BE2C (cell line): ENCODE measurements around the gene SLC22A23.

Experiments used
- DNase-seq: peaks from one replicate; pipeline ENCODE4 v3.0.0-alpha.2; 2020
- H3K27me3 ChIP-seq: fragments of 250-450 bp; sonication (Bioruptor Pico); 2 replicates; pipeline ENCODE4 v1.5.1; 2020; ENCODE audit warnings: mild to moderate bottlenecking
- H3K36me3 ChIP-seq: fragments of 250-450 bp; sonication (Bioruptor Pico); 2 replicates; pipeline ENCODE4 v1.5.1; 2020; ENCODE audit warnings: mild to moderate bottlenecking
- H3K4me1 ChIP-seq: fragments of 250-450 bp; sonication (Bioruptor Pico); 2 replicates; pipeline ENCODE4 v1.5.1; 2020
- H3K4me3 ChIP-seq: 2 replicates; pipeline ENCODE4 v1.5.1; 2011; ENCODE audit warnings: low read depth, low read length
- H3K9me3 ChIP-seq: fragments of 250-450 bp; sonication (Bioruptor Pico); 2 replicates; pipeline ENCODE4 v1.5.1; 2020
- CTCF ChIP-seq: IDR thresholded peaks from 2 replicates; pipeline ENCODE4 v1.5.1; 2012; ENCODE audit warnings: mild to moderate bottlenecking, low read depth, low read length

SLC22A23 gene

DNA sequence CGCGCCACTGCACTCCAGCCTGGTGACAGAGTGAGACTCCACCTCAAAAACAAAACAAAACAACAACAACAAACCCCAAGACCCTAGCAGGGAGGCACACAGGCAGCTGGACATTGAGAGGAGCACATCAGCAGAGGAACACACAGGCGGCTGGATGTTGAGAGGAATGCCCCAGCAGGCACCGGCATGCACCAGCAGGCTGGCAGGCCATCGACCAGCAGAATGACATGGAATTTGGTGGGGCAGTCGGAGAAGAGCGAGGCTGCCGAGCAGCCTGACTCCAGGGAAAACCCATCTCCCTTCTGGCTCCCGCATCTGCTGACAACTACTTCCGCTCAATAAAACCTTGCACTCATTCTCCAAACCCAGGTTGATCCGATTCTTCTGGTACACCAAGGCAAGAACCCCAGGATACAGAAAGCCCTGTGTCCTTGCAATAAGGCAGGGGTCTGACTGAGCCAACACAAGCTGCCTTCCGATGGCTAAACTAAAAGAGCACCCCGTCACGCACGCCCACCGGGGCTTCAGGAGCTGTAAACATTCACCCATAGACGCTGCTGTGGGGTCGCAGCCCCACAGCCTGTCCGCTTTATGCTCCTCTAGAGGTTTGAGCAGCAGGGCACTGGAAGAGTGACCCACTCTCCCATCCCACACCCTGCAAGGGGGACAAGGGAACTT lies 60.2 kb downstream of the SLC22A23 start:
- Histone ChIP-seq H3K27me3 (0 out of 2 replicates have a peak, but pooled peaks cover 4% of the 10 kb centered on the region), H3K9me3 (no peaks in the 10 kb centered on the region), H3K4me1 (no peaks in the 10 kb centered on the region), H3K4me3 (no peak overlapping the region), H3K36me3 (no peaks in the 10 kb centered on the region)
- TF ChIP-seq CTCF: no peak
- DNase-seq: no peak

- H3K9me3 ChIP-seq: no peaks in the 10 kb centered on the region
- TF ChIP-seq CTCF: no peak
- no peak overlapping the region for H3K4me3 ChIP-seq
- H3K36me3 ChIP-seq: no peaks in the 10 kb centered on the region
- no peaks in the 10 kb centered on the region for H3K4me1 ChIP-seq
- no peaks in the 10 kb centered on the region for H3K27me3 ChIP-seq
- DNase-seq: no peak
Measured at GRCh38 chr6:3394671-3395070, 62.2 kb downstream of the SLC22A23 start.

GRCh38 chr6:3393836-3394202 lies 63.0 kb downstream of the SLC22A23 start:
- no peaks in the 10 kb centered on the region for H3K4me1 ChIP-seq
- TF ChIP-seq CTCF: no peak
- no peaks in the 10 kb centered on the region for H3K27me3 ChIP-seq
- DNase-seq: no peak
- H3K36me3 ChIP-seq: no peaks in the 10 kb centered on the region
- H3K9me3 ChIP-seq: no peaks in the 10 kb centered on the region
- no peak overlapping the region for H3K4me3 ChIP-seq

GRCh38 chr6:3392930-3393835 lies 63.7 kb downstream of the SLC22A23 start:
- no peak for DNase-seq
- no peak overlapping the region for H3K4me3 ChIP-seq
- no peaks in the 10 kb centered on the region for H3K36me3 ChIP-seq
- H3K27me3 ChIP-seq: no peaks in the 10 kb centered on the region
- no peaks in the 10 kb centered on the region for H3K9me3 ChIP-seq
- H3K4me1 ChIP-seq: no peaks in the 10 kb centered on the region
- TF ChIP-seq CTCF: no peak

GRCh38 chr6:3391902-3392458 lies 64.9 kb downstream of the SLC22A23 start:
- Histone ChIP-seq H3K4me1 (no peaks in the 10 kb centered on the region), H3K27me3 (no peaks in the 10 kb centered on the region), H3K36me3 (no peaks in the 10 kb centered on the region), H3K4me3 (no peak overlapping the region), H3K9me3 (no peaks in the 10 kb centered on the region)
- DNase-seq: no peak
- TF ChIP-seq CTCF: no peak
